WTC11 (cell line): ENCODE measurements around the gene ANP32B. TPM values are rescaled to one million over a fixed set of nuclear protein-coding genes. Genes with fewer than 3 reads are reported as not detected.

Source experiments
- ATAC-seq: fragments of 200-7000 bp; cut with Tn5 transposase; 2 replicates; pipeline ENCODE4 v1.10.0; 2021; ENCODE audit warnings: mild to moderate bottlenecking, moderate library complexity
- CTCF ChIA-PET: fragments of 300-600 bp; sonication (Branson Sonifier 250); formaldehyde crosslinking; loops from one replicate; lab custom pipeline; 2021; ENCODE audit warnings: antibody characterized with exemption; lab: Charles Lee
- POLR2A ChIA-PET: fragments of 350-600 bp; sonication (Branson Sonifier 250); formaldehyde crosslinking; loops from one replicate; lab custom pipeline; 2021; ENCODE audit warnings: antibody characterized with exemption; lab: Charles Lee
- DNase-seq: peaks from one replicate; pipeline ENCODE4 v3.0.0; 2021; ENCODE audit warnings: low spot score
- H3K27ac Mint-ChIP-seq: 2 replicates; pipeline ENCODE4 v1.8.0; 2021; ENCODE audit warnings: mixed read lengths
- H3K27me3 Mint-ChIP-seq: 2 replicates; pipeline ENCODE4 v1.8.0; 2021; ENCODE audit warnings: low read depth, mild to moderate bottlenecking, moderate library complexity, mixed read lengths
- H3K36me3 Mint-ChIP-seq: 2 replicates; pipeline ENCODE4 v1.8.0; 2021; ENCODE audit warnings: mixed read lengths
- H3K4me1 Mint-ChIP-seq: 2 replicates; pipeline ENCODE4 v1.8.0; 2022; ENCODE audit warnings: mixed read lengths
- H3K4me3 Mint-ChIP-seq: 2 replicates; pipeline ENCODE4 v1.8.0; 2021; ENCODE audit warnings: mild to moderate bottlenecking, moderate library complexity, mixed read lengths
- H3K9me3 Mint-ChIP-seq: 2 replicates; pipeline ENCODE4 v1.8.0; 2021; ENCODE audit warnings: mixed read lengths
- ATF1 ChIP-seq: sonication (generic); formaldehyde crosslinking; IDR thresholded peaks from 2 replicates; pipeline ENCODE4 v1.8.1; 2023; ENCODE audit warnings: mild to moderate bottlenecking, moderate library complexity, missing genetic modification reagents
- ELF4 ChIP-seq: sonication (generic); formaldehyde crosslinking; IDR thresholded peaks from 2 replicates; pipeline ENCODE4 v1.8.1; 2022; ENCODE audit warnings: low read depth, mild to moderate bottlenecking, moderate library complexity, missing genetic modification reagents
- FOXJ3 ChIP-seq: sonication (generic); formaldehyde crosslinking; IDR thresholded peaks from 2 replicates; pipeline ENCODE4 v1.9.0; 2021; ENCODE audit warnings: missing genetic modification reagents, mild to moderate bottlenecking, borderline replicate concordance
- HMGA2 ChIP-seq: fragments of 250-450 bp; sonication (Bioruptor Pico); IDR thresholded peaks from 2 replicates; pipeline ENCODE4 v1.4.0; 2021; ENCODE audit warnings: mild to moderate bottlenecking, moderate library complexity
- KAT7 ChIP-seq: sonication (generic); formaldehyde crosslinking; IDR thresholded peaks from 2 replicates; pipeline ENCODE4 v1.8.1; 2023; ENCODE audit warnings: missing genetic modification reagents, mild to moderate bottlenecking, borderline replicate concordance
- NR3C1 ChIP-seq: sonication (generic); formaldehyde crosslinking; conservative IDR thresholded peaks from 2 replicates; pipeline ENCODE4 v1.8.1; 2023; ENCODE audit warnings: low read depth, mild to moderate bottlenecking, missing genetic modification reagents
- ZNF138 ChIP-seq: sonication (generic); formaldehyde crosslinking; conservative IDR thresholded peaks from 2 replicates; pipeline ENCODE4 v1.8.1; 2022; ENCODE audit warnings: mild to moderate bottlenecking, moderate library complexity, missing genetic modification reagents
- ZNF416 ChIP-seq: fragments of 250-450 bp; sonication (Bioruptor Pico); IDR thresholded peaks from 2 replicates; pipeline ENCODE4 v1.9.0; 2021; ENCODE audit warnings: mild to moderate bottlenecking, inconsistent platforms
- ZNF671 ChIP-seq: fragments of 250-450 bp; sonication (Bioruptor Pico); IDR thresholded peaks from 2 replicates; pipeline ENCODE4 v1.8.0; 2021; ENCODE audit warnings: mild to moderate bottlenecking
- total RNA-seq: library from RNA; stranded (reverse); gene quantifications from 3 replicates; pipeline ENCODE4 v1.2.3, GENCODE V29; 2021
- TF ChIP-seq, protein P1 (sequence below): sonication (generic); formaldehyde crosslinking; IDR thresholded peaks from 2 replicates; pipeline ENCODE4 v1.8.1; 2023; ENCODE audit warnings: mild to moderate bottlenecking, moderate library complexity, missing genetic modification reagents
- TF ChIP-seq, protein P2 (sequence below): fragments of 250-450 bp; sonication (Bioruptor Pico); IDR thresholded peaks from 2 replicates; pipeline ENCODE4 v1.8.0; 2021; ENCODE audit warnings: mild to moderate bottlenecking
- TF ChIP-seq, protein P3 (sequence below): sonication (generic); formaldehyde crosslinking; IDR thresholded peaks from 2 replicates; pipeline ENCODE4 v1.8.0; 2023; ENCODE audit warnings: missing genetic modification reagents, mild to moderate bottlenecking, borderline replicate concordance
- TF ChIP-seq, protein P4 (sequence below): fragments of 250-450 bp; sonication (Bioruptor Pico); IDR thresholded peaks from 2 replicates; pipeline ENCODE4 v2.1.2; 2022; ENCODE audit warnings: mild to moderate bottlenecking, moderate library complexity
- TF ChIP-seq, protein P5 (sequence below): fragments of 200-600 bp; IDR thresholded peaks from 2 replicates; pipeline ENCODE4 v1.8.0; 2022; ENCODE audit warnings: antibody characterized with exemption
- TF ChIP-seq, protein P6 (sequence below): sonication (generic); formaldehyde crosslinking; IDR thresholded peaks from 2 replicates; pipeline ENCODE4 v1.8.1; 2023; ENCODE audit warnings: mild to moderate bottlenecking, missing genetic modification reagents
- TF ChIP-seq, protein P7 (sequence below): sonication (generic); formaldehyde crosslinking; IDR thresholded peaks from 2 replicates; pipeline ENCODE4 v1.8.1; 2023; ENCODE audit warnings: mild to moderate bottlenecking, missing genetic modification reagents, moderate library complexity
- TF ChIP-seq, protein P8 (sequence below): fragments of 250-450 bp; sonication (Bioruptor Pico); IDR thresholded peaks from 2 replicates; pipeline ENCODE4 v1.9.0; 2021; ENCODE audit warnings: mild to moderate bottlenecking

ANP32B gene
- total RNA-seq, 1 experiment from 2014 or later: 150 TPM

DNA sequence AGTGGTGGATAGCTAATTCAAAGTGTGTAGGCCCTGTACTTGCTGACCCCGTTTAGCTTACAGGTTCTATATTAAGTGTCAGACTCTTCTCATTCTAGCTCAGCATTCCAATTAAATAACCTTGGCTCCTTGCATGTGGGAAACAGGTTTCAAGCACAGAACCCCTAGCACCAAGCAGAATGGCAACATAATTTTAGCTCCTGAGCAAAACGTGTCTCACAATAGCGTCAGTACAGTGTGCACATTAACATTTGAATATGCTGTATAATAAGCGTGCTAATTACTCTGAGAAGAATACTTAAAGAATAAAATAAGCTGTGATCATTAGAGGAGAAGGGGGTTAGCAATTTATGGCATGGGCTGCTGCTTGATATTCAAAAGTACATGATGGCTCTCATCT lies 21.0 kb upstream of the ANP32B start (continued):
- TF ChIP-seq HMGA2 (no peak), ZNF138 (CRISPR knock-in tag) (no peak), ZNF416 (CRISPR knock-in tag) (no peak), ZNF671 (CRISPR knock-in tag) (no peak), ELF4 (no peak)
- TF ChIP-seq, protein P1, sequence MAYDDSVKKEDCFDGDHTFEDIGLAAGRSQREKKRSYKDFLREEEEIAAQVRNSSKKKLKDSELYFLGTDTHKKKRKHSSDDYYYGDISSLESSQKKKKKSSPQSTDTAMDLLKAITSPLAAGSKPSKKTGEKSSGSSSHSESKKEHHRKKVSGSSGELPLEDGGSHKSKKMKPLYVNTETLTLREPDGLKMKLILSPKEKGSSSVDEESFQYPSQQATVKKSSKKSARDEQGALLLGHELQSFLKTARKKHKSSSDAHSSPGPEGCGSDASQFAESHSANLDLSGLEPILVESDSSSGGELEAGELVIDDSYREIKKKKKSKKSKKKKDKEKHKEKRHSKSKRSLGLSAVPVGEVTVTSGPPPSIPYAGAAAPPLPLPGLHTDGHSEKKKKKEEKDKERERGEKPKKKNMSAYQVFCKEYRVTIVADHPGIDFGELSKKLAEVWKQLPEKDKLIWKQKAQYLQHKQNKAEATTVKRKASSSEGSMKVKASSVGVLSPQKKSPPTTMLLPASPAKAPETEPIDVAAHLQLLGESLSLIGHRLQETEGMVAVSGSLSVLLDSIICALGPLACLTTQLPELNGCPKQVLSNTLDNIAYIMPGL: no peak
- TF ChIP-seq, protein P2, sequence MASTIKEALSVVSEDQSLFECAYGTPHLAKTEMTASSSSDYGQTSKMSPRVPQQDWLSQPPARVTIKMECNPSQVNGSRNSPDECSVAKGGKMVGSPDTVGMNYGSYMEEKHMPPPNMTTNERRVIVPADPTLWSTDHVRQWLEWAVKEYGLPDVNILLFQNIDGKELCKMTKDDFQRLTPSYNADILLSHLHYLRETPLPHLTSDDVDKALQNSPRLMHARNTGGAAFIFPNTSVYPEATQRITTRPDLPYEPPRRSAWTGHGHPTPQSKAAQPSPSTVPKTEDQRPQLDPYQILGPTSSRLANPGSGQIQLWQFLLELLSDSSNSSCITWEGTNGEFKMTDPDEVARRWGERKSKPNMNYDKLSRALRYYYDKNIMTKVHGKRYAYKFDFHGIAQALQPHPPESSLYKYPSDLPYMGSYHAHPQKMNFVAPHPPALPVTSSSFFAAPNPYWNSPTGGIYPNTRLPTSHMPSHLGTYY (CRISPR knock-in tag): no peak

DNA sequence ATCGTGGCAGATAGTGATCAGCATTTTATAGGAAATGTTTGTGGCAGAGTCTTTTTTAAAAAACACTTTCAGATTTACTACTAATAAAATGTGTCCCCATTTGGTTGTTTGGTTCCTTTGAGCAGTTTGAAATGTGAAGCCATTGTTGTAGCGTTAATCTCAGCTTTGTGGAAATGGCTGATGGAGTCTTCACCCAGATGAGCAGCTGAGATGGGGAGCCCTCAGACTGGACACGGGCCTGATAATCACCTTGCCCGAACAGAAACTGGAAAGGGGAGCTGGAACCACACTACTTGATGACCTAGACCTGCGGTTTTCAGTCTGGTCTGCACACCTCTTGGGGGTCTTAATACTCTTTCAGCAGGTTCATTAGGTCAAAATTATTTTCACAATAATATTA lies 20.6 kb upstream of the ANP32B start:
- no peaks in the 10 kb centered on the region for H3K36me3 Mint-ChIP-seq
- ChIA-PET POLR2A (no interaction called here), CTCF (interaction anchor here (0.8 to 1.0 kb wide), 3 partner anchors 20 to 72 kb away, joined by 3 to 4 read pairs (median 4); partner anchors contain the start of gene ANP32B)
- TF ChIP-seq, protein P1: no peak
- TF ChIP-seq, protein P3, sequence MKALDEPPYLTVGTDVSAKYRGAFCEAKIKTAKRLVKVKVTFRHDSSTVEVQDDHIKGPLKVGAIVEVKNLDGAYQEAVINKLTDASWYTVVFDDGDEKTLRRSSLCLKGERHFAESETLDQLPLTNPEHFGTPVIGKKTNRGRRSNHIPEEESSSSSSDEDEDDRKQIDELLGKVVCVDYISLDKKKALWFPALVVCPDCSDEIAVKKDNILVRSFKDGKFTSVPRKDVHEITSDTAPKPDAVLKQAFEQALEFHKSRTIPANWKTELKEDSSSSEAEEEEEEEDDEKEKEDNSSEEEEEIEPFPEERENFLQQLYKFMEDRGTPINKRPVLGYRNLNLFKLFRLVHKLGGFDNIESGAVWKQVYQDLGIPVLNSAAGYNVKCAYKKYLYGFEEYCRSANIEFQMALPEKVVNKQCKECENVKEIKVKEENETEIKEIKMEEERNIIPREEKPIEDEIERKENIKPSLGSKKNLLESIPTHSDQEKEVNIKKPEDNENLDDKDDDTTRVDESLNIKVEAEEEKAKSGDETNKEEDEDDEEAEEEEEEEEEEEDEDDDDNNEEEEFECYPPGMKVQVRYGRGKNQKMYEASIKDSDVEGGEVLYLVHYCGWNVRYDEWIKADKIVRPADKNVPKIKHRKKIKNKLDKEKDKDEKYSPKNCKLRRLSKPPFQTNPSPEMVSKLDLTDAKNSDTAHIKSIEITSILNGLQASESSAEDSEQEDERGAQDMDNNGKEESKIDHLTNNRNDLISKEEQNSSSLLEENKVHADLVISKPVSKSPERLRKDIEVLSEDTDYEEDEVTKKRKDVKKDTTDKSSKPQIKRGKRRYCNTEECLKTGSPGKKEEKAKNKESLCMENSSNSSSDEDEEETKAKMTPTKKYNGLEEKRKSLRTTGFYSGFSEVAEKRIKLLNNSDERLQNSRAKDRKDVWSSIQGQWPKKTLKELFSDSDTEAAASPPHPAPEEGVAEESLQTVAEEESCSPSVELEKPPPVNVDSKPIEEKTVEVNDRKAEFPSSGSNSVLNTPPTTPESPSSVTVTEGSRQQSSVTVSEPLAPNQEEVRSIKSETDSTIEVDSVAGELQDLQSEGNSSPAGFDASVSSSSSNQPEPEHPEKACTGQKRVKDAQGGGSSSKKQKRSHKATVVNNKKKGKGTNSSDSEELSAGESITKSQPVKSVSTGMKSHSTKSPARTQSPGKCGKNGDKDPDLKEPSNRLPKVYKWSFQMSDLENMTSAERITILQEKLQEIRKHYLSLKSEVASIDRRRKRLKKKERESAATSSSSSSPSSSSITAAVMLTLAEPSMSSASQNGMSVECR (CRISPR knock-in tag): no peak
- TF ChIP-seq, protein P4, sequence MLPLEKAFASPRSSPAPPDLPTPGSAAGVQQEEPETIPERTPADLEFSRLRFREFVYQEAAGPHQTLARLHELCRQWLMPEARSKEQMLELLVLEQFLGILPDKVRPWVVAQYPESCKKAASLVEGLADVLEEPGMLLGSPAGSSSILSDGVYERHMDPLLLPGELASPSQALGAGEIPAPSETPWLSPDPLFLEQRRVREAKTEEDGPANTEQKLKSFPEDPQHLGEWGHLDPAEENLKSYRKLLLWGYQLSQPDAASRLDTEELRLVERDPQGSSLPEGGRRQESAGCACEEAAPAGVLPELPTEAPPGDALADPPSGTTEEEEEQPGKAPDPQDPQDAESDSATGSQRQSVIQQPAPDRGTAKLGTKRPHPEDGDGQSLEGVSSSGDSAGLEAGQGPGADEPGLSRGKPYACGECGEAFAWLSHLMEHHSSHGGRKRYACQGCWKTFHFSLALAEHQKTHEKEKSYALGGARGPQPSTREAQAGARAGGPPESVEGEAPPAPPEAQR (CRISPR knock-in tag): no peak
- no peak for TF ChIP-seq NR3C1 (CRISPR knock-in tag)
- TF ChIP-seq, protein P5, sequence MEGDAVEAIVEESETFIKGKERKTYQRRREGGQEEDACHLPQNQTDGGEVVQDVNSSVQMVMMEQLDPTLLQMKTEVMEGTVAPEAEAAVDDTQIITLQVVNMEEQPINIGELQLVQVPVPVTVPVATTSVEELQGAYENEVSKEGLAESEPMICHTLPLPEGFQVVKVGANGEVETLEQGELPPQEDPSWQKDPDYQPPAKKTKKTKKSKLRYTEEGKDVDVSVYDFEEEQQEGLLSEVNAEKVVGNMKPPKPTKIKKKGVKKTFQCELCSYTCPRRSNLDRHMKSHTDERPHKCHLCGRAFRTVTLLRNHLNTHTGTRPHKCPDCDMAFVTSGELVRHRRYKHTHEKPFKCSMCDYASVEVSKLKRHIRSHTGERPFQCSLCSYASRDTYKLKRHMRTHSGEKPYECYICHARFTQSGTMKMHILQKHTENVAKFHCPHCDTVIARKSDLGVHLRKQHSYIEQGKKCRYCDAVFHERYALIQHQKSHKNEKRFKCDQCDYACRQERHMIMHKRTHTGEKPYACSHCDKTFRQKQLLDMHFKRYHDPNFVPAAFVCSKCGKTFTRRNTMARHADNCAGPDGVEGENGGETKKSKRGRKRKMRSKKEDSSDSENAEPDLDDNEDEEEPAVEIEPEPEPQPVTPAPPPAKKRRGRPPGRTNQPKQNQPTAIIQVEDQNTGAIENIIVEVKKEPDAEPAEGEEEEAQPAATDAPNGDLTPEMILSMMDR: no peak
- TF ChIP-seq KAT7 (CRISPR knock-in tag): no peak
- no peak for TF ChIP-seq FOXJ3 (CRISPR knock-in tag)
- TF ChIP-seq, protein P6, sequence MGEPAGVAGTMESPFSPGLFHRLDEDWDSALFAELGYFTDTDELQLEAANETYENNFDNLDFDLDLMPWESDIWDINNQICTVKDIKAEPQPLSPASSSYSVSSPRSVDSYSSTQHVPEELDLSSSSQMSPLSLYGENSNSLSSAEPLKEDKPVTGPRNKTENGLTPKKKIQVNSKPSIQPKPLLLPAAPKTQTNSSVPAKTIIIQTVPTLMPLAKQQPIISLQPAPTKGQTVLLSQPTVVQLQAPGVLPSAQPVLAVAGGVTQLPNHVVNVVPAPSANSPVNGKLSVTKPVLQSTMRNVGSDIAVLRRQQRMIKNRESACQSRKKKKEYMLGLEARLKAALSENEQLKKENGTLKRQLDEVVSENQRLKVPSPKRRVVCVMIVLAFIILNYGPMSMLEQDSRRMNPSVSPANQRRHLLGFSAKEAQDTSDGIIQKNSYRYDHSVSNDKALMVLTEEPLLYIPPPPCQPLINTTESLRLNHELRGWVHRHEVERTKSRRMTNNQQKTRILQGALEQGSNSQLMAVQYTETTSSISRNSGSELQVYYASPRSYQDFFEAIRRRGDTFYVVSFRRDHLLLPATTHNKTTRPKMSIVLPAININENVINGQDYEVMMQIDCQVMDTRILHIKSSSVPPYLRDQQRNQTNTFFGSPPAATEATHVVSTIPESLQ: no peak
- TF ChIP-seq, protein P7, sequence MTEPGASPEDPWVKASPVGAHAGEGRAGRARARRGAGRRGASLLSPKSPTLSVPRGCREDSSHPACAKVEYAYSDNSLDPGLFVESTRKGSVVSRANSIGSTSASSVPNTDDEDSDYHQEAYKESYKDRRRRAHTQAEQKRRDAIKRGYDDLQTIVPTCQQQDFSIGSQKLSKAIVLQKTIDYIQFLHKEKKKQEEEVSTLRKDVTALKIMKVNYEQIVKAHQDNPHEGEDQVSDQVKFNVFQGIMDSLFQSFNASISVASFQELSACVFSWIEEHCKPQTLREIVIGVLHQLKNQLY: no peak
- TF ChIP-seq, protein P8, sequence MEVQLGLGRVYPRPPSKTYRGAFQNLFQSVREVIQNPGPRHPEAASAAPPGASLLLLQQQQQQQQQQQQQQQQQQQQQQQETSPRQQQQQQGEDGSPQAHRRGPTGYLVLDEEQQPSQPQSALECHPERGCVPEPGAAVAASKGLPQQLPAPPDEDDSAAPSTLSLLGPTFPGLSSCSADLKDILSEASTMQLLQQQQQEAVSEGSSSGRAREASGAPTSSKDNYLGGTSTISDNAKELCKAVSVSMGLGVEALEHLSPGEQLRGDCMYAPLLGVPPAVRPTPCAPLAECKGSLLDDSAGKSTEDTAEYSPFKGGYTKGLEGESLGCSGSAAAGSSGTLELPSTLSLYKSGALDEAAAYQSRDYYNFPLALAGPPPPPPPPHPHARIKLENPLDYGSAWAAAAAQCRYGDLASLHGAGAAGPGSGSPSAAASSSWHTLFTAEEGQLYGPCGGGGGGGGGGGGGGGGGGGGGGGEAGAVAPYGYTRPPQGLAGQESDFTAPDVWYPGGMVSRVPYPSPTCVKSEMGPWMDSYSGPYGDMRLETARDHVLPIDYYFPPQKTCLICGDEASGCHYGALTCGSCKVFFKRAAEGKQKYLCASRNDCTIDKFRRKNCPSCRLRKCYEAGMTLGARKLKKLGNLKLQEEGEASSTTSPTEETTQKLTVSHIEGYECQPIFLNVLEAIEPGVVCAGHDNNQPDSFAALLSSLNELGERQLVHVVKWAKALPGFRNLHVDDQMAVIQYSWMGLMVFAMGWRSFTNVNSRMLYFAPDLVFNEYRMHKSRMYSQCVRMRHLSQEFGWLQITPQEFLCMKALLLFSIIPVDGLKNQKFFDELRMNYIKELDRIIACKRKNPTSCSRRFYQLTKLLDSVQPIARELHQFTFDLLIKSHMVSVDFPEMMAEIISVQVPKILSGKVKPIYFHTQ (CRISPR knock-in tag): no peak
- no peak for TF ChIP-seq ATF1 (CRISPR knock-in tag)
- H3K27me3 Mint-ChIP-seq: peaks cover 51% of the 10 kb centered on the region
- no peaks in the 10 kb centered on the region for H3K9me3 Mint-ChIP-seq
- ATAC-seq (no peak), DNase-seq (no peak)
- no peak overlapping the region for H3K27ac Mint-ChIP-seq
- no peaks in the 10 kb centered on the region for H3K4me1 Mint-ChIP-seq
- H3K4me3 Mint-ChIP-seq: no peak overlapping the region
